Dermis blood vessel endothelial cell (primary cell): ENCODE data around the gene CEP290. TPM values are rescaled to one million over a fixed set of nuclear protein-coding genes. Genes with fewer than 3 reads are reported as not detected.
"Not testable (repeated sequence)": the region's sequence is repeated elsewhere in the genome, so short reads cannot be mapped to it uniquely, and the experiment has no call there.

Experiments
- DNase-seq: peaks from one replicate; pipeline ENCODE4 v3.0.0; 2010
- total RNA-seq: library from RNA; depleted of rRNA; stranded (reverse); fragments of >200 nt; gene quantifications from 2 replicates; pipeline ENCODE4 v1.2.3, GENCODE V29; 2014

CEP290 gene
- total RNA-seq, 1 donor from 2014 or later: 21.3 TPM

DNA sequence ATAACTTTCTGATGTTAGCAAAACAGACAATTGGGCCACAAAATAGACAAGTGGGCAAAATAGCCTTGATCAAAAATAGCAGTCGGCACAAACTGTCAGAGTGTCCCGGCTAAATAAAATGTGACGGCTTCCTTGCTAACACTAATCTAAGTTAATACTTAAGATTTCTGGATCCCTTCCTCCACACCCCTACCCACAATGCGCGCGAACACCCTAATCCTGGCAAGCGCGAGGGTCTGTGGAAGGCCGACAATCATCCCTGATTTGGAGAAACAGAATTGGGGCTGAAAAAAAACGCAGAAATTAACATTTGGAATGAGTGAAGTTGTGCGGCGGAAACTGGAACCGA lies 489 bp downstream of the CEP290 start:
- DNase-seq: no peak

DNA sequence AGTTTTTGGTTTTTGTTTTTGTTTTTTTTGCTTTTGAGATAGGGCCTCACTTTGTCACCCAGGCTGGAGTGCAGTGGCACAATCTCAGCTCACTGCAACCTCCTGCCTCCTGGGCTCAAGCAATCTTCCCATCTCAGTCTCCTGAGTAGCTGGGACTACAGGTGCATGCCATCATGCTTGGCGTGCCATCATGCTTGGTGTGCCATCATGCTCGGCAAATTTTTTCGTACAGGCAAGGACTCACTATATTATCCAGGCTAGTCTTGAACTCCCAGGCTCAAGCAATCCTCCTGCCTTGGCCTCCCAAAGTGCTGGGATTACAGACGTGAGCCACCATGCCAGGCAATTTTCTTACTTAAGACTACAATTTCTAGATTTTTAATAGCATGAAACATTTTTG lies 2.2 kb downstream of the CEP290 start:
- DNase-seq: not testable (repeated sequence)

DNA sequence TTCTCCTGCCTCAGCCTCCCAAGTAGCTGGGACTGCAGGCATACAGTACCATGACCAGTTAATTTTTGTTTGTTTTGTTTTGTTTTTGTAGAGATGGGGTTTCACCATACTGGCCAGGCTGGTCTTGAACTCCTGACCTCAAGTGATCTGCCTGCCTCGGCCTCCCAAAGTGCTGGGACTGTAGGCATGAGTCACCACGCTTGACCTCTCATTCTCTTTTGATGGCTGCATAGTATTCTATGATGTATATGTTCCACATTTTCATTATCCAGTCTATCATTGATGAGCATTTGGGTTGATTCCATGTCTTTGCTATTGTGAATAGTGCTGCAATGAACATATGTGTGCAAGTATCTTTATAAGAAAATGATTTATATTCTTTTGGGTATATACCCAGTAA lies 8.7 kb downstream of the CEP290 start:
- DNase-seq: not testable (repeated sequence)

DNA sequence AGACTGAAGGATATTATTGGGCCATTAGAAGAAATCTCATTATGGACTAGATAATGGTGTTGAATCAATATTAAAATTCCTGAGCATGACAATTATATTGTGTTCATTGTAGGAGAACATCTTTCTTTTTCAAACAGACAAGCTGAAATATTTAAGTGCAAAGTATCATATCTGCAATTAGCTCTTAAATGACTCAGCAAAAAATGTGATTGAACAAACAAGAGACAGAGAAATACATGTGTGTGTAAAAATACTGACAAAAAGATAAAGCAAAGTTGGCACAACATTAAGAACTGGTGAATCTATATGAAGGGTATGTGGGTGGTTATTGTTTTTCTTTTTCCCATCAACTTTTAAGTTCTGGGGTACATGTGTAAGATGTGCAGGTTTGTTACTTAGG lies 9.5 kb downstream of the CEP290 start:
- DNase-seq: no peak

DNA sequence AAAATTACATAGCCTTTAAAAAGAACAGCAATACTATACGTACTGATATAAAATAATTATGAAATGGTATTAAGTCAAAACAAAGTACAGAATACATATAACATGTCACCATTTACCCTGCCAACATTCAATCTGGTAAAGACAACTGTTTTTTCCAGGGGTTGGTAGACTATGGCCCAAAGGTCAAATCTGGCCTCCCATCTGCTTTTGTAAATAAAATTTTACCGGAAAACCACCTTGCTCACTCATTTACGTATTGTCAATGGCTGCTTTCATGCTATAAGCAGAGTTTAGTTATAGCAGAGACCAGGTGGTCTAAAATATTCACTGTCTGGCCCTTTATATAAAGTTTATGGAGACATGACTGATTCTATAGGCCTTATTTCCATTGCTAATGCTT lies 14.0 kb downstream of the CEP290 start:
- DNase-seq: no peak

DNA sequence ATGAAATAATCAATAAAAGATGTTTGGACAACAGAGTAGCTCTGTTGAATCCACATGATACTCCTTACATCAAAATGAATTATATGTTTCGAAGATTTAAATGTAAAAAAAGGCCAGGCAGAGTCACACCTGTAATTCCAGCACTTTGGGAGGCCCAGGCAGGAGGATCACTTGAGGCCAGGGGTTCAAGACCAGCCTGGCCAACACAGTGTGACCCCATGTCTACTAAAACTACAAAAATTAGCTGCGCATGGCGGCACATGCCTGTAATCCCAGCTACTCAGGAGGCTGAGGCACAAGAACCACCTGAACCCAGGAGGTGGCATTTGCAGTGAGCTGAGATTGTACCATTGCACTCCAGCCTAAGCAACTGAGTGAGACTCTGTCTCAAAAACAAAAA lies 14.8 kb downstream of the CEP290 start:
- no peak for DNase-seq

DNA sequence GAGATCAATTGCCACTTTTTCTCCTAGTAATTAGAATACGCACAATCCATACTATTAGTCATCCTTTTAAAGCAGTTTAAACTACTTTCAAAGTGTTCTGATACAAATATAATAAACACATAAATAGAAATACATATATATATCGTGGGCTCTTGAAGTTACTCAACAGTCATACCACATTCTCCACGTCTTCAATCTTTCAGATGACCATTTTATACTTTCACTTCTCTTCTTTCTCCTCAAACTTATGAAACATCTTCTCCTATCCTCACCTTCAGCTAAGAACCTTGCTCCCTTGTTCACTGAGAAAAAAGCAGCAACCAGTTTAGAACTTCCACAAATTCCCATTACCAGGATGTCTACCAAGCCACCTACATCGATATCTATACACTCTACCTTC lies 19.2 kb downstream of the CEP290 start:
- no peak for DNase-seq

DNA sequence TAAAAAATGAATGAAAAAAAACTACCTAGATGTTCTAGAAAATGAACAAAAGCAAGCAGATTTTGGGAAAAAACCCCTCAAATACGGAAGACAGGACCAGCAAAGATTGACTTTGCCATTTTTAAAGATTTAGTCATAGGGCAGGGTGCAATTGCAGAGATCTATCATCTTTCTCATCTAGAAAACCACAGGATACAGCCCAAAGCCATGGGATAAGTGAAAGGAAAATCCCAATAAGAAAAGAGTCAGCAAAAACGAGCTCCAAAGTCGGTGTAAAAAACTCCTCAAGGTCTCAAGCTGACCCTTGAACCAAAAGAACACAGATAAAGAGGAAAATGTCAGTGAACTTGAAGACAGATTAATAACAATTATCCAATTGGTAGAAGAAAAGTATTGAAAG lies 28.0 kb downstream of the CEP290 start:
- no peak for DNase-seq

DNA sequence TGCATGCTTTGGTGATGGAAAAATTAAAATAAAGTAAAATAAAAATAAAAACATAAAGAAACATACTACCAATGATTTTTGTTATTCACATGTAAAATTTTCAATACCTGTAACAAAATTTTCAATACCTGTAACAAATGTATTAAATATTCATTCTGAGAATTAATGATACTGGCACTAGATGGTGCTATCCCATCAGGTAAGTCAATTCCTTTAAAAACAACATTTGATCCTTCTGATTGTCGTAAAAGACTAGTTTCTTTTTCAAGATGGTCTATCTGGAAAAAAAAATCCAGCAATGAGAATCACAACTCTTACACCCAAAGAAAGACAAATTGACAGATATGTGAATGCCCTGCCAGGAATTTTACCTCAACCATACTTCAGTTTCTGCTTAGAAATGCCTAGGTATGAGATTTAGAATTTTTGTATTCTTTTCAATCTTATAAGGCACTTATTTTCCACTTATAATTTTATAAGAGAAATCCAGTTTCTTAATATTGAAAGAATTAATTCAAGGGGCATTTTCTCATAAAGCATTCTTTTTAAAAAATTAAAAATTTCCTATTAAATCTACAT lies 30.7 kb downstream of the CEP290 start:
- DNase-seq: peak; percentile 68

DNA sequence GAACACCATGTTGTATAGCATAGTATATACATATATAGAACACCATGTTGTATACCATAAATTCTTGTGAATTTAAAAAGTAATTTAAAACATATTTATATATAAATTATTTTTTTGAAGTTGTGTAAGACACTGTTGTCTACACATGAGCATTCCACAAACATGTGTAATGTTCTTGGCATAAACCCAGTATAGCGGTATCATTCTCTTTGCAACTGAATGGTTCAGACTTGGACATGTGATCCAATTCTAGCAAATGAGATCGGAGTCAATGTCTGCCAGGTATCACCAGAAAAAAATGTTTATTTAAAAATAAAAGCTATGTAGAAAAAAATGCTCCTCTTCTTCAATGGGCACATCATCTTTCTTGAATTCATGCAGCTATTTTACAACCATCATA lies 33.9 kb downstream of the CEP290 start:
- no peak for DNase-seq

DNA sequence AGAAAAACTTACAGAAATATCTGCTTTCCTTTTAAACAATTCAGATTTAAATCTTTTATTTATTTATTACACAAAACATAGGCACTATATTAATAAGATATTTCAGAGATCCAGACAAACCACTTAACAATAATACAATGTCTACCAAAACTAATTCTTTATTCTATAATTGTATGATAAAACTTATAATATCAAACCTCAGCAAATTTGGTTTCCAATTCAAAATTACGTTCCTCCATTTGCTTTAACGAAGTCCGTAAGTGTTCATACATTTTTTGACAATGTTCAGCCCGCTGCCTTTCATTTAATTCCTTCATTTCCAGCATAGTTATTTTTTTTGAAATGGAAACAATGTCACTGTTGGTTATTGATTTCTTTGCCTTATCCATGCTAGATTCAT lies 48.3 kb downstream of the CEP290 start:
- no peak for DNase-seq

DNA sequence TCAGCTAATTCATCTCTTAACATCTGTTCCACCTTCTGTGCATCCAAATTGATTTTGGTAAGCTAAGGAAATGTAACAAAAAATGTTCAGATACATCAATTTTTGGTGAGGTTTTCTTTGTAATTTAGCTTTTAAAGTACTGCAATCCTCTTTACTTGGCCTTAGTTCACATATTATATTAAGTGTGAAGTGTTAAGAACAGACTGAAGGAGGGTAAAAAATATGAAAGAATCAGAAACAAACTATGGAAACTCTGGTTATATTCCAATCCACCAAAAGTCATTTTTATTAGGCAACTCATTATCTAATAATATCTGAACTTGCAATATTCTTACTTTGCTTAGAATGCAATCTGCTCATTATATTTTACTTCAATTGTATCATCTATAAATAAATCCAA lies 49.1 kb downstream of the CEP290 start:
- DNase-seq: no peak

DNA sequence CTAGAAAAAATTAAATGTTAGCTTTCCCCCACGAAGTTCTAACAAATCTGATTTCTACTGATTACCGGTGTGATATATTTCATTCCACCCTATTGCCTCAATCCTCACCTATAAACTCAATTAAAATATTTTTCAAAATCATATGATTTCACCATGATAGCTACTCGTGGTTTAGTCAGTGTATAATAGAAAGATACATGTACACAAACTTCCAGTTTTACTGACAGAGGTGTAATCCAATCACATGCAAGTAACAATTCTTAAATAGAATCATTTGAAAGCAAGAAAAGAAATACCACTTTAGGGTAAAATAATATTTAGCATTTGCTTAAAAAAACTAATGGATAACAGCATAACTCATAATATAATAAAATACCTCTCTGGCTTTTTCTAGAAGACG lies 57.7 kb downstream of the CEP290 start:
- DNase-seq: no peak

DNA sequence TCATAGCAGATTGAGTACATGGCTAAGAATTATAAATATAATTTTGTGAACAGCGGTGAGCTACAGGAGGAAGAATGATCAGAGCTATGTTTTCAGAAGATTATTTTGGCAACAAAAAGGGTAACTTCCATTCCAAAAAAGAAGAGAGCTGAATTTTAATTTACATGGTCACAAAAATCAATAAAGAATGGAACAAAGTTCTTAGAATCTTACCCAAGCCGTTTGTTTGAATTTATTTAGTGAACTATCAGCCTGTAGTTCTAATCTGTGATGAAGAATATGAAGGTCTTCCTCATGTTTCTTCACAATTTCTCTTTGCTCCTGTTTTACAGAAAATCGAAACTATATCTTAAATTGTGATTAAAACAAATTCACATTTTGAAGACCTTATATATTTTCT lies 58.3 kb downstream of the CEP290 start:
- no peak for DNase-seq

DNA sequence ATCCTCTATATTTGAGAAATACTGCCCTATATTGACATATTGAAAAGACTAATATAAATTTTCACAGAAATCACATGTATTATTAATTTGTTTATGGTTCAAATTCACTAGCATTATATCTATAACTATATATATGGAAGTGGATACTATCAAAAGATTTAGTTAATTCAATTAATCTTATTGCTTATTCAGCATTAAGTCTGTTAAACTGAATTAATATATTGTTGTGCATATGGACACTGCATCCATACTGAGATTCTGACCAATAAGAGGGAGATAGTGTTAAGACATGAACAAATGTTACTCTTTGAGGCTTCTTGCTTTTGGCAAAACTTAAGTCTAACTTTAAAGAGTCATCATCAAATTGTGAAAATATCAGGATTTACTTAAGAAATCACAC lies 60.6 kb downstream of the CEP290 start:
- no peak for DNase-seq

DNA sequence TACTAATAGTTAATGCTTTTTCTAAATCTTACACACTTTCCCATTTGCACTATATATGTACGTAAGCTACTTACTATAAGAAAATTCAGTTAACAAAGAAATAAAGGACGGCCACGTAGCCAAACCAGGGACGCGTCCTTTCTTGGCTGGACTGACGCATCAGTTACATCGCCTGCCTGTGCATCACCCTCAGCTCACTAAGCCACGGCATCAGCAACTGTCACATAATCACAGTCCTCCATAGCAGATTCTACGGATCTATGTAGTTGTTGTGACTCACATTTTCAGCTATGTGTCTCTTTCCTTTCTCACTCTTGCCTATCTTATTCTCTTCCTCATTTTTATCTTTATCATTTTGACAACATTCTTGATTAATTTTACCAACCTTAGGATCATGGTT lies 74.6 kb downstream of the CEP290 start:
- no peak for DNase-seq

DNA sequence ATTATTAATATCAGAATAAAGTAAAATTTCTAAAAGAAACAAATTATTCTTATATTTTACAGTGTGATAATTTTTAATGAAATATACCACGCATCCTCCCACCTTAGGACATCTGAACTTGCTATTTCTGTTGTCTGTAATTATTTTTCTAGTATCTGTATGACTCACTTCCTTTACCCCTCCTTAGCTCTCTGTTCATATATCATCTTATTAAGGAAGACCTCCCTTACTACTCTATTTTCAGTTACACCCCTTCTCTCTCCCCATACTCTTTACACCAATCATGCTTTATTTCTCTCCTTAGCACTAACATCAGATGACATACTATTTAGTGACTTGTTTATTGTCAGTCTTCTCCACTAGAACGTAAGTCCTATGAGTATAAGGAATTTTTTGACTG lies 78.5 kb downstream of the CEP290 start:
- DNase-seq: peak; percentile 1

DNA sequence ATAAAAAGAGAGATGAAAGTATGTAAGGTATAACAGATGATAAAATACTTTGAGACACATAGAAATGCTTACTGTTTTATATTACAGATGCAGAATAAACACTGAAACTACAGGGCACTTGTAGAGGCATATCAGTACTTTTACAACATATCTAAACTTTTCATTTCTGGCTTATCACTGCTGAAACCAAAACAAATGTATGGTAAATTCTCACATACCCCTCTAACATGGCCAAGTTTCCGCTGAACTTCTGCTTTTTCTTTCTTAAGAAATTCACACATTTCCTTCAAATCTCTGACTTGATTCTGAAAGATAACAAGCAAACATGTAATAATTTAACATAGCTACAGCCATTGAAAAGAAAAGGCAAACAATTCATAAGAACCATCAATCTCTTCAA lies 79.4 kb downstream of the CEP290 start:
- no peak for DNase-seq

DNA sequence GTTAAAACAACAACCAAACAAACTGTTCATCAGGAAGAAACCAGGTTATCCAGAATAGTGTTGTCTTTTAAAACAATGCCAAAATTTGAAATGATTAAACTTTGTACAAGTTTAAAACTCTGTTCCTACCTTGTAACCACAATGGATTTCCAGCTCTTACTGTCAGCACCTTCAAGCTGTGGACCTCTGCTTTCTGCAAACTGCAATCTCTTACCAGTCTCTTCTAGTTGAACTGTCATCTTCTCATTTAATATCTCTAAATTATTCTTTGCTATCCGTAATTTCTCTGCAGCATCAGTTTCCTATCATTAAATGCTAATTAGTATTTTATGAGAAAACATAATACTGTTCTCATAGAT lies 83.2 kb downstream of the CEP290 start:
- no peak for DNase-seq

DNA sequence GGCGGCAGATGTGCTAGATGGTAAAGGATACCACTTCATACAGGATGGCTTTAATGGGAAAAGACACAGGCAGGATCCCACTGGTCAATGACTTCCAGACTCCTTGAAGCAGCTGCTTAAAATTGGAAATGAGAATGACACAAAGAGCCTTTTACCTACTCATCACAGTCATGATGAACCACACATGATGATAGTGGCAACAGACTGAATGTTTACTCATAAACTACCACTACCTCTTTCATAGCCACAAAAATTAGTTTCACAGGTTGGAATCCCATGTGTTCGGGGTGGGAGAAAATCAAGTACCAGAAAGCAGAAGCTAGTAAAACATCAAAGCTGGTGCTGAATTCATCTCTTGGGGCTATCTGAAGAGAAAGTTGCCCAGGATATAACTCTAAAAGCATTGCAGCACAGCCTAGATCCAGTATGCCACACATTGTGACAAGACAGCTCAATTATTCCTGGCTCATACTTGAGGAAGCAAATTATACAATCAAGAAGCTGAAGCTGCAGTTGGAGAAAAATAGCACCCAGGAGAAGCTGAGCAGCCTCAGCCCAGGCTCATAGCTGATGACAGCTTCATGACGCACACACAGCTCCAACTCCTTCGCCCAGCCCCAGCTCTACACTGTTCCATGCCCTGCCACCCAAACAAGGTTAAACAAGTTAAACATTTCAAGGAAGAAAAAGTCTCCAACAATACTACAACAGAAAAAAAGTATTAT lies 83.7 kb downstream of the CEP290 start:
- DNase-seq: no peak

DNA sequence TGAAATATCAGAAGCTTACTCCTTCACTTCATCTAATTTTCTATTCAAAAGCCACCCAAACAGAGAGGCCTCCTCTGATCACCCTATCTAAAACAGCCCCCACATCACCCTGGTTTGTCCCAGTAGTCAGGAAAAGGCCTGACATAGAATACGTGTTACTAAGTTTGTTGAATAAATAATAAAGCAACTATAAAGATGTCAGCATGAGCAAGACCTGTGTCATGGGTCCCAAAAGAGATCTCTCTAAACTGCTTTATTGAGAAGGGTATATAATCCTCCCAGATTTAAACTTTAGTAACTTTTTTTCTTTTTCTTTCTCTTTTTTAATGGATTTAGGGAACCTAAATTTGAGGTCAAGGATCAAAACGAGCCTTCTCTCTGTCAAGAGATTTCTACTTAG lies 85.3 kb downstream of the CEP290 start:
- DNase-seq: no peak

DNA sequence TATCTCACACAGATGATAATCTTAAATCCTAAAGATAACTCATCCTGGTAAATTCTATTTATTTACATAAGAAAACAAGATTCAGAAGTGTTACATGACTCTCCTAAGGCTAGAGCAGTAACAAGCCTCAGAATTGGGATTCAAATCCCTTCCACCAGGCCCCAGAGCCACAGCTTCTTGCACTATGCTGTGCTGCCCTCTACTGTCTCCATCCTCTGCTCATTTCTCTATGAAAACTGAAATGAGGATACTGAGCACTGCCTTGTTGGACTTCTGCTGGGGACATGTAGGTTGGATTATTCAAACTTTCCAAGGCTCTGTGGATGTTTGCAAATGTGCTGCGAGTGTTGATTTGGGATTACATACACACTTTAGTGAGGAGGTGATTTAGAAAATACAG lies 89.2 kb downstream of the CEP290 start:
- peak; percentile 53 for DNase-seq

DNA sequence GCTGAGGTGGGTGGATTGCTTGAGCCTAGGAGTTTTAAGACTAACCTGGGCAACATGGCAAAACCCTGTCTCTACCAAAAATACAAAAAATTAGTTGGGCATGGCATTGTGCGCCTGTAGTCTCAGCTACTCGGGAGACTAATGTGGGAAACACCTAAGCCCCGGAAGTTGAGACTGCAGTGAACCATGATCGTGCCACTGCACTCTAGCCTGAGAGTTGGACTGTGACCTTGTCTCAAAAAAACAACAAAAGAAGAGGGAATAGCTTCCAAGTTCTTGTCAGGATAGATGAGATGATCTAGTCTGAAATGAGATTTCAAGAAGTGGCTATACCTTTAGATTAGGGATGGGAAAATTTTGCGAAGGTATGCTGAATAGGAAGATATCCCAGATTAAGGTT lies 97.9 kb downstream of the CEP290 start:
- no peak for DNase-seq

DNA sequence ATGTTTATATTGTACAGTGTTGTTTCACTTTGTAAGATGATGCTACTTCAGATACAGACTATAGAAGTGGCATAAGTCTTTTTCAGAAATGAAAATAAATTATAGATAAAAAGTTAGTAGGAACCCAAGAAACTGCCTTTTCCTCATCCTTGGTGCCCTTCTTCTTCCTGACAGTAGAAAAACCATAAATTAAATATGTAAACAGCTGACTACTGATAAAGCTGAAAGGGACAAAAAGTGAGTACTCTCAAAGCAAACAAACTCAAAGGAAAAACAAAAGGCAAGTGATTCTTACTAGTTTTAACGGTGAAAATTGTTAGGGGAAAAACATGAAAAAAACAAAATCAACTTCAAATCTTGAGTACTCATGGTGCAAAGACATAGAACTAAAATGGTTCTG lies 104.1 kb downstream of the CEP290 start:
- no peak for DNase-seq

DNA sequence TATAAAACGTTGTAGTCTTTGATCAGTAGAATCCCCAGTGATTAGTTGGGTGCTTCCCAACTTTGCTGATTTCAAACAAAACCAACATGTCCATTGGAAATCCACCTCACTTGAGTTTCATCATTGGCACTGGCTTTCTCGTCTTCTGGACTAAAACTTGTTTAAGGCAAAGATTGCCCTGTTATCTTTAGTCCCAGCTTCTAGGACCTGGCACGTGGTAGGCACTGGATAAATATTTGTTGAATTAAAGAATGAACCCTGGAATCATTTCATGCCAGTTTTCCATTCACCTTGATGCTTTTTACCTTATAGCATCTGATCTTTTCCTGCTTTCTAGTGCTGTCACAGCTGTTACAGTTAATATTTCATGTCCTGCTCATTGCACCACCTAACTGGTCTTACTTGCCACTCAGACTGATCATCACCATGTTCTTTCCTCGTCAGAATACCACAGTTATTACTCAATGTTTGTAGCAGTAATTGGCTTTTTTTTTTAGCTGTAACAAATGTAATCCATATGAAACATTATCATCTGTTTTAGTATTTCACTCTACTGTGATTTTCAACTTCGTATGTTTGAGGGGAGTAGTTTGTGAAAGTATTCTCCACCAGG lies 105.4 kb downstream of the CEP290 start:
- peak; percentile 2 for DNase-seq
